NCI-H524 treated with DMSO at 0.1 percent for 48 hours (cell line): Measurements from ENCODE around the gene LRR1.
A peak's percentile ranks its signal among the peaks of the same experiment; 100 is the strongest.
"Not testable (repeated sequence)": the region's sequence is repeated elsewhere in the genome, so short reads cannot be mapped to it uniquely, and the experiment has no call there.

Experiments used
- DNase-seq: peaks from one replicate; lab custom pipeline; 2025; lab: John Stamatoyannopoulos, UW

The LRR1 gene, protein sequence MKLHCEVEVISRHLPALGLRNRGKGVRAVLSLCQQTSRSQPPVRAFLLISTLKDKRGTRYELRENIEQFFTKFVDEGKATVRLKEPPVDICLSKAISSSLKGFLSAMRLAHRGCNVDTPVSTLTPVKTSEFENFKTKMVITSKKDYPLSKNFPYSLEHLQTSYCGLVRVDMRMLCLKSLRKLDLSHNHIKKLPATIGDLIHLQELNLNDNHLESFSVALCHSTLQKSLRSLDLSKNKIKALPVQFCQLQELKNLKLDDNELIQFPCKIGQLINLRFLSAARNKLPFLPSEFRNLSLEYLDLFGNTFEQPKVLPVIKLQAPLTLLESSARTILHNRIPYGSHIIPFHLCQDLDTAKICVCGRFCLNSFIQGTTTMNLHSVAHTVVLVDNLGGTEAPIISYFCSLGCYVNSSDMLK

GRCh38 chr14:49598485-49599300, at the start of gene LRR1:
LRR1 (plus strand) TSS chr14:49598940; CDS start chr14:49599021, 81 bp downstream.
- peak; percentile 67 for DNase-seq

GRCh38 chr14:49549446-49549845, 49.3 kb upstream of the LRR1 start:
- no peak for DNase-seq

DNA sequence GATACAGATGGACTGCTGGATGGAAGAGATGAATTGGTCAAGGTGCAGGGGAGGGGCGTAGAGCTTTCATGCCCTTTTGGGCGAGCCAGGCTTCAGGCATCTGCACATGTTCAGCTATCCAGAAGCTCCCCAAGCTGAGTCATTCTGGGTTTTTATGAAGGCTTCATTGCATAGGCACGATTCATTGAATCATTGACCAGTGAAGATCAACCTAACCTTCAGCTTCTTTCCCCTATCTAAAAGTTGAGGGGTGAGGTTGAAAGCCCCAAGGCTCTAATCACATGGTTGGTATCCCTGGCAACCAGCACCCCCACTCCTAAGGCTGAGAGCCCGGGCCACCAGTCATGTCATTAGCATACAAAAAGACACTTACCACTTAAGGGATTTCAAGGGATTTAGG, 48.9 kb upstream of the LRR1 start:
- DNase-seq = peak; percentile 77

GRCh38 chr14:49550286-49551184, 48.2 kb upstream of the LRR1 start:
- peak; percentile 70 for DNase-seq

- no peak for DNase-seq
Measured at GRCh38 chr14:49551569-49551968, 47.2 kb upstream of the LRR1 start.

DNA sequence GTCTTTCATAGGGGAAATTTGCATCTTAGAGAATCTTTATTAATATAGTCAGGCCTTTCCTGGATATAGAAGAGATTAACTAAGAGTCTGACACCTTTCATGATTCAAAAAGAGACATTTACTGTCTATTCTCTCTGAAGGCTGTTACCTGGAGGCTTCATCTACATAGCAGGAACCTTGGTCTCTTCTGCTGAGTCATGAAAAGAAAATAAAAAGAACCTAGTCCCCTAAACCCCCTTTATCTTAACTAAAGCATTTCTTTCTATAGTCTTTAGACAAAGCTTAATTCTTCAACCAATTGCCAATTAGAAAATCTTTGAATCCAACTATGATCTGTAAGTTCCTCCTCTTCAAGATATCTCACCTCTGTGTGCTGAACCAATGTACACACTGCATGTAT, 45.6 kb upstream of the LRR1 start:
- DNase-seq = no peak

DNA sequence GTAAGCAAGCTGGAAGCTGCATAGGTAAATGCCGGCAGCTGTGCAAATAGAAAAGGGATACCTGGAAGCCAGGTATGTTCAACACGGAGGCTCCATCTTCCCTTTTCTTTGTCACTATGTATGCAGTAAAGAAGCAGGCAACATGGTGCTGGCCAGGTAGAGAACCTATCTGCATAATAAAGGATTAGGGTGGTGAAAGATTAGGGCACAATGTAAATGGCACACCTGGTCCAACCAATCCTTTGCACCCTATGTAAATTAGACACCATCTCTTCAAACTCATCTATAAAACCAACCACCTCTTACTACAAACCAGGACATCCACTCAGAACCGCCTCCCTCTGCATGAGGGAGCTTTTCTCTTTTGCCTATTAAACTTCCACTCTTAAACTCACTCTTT, 44.8 kb upstream of the LRR1 start:
- no peak for DNase-seq

DNA sequence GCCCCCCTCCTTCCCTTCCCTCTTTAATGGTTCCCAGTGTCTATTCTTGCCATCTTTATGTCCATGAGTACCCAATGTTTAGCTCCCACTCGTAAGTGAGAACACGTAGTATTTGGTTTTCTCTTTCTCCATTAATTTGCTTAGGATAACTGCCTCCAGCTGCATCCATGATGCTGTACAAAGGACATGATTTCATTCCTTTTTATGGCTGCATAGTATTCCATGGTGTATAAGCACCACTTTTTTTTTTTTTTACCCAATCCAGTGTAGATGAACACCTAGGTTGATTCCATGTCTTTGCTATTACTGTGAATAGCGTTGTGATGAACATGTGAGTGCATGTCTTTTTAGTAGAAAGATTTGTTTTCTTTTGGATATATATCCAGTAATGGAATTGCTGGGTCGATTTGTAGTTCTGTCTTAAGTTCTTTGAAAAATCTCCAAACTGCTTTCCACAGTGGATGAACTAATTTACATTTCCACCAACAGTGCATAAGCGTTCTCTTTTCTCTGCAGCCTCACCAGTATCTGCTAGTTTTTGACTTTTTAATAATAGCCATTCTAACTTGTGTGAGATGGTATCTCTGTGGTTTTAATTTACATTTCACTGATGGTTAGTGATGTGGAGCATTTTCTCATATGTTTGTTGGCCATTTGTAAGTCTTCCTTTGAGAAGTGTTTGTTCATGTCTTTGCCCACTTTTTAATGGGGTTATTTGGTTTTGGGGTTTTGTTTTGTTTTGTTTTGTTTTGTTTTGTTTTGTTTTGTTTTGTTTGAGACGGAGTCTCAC, 38.6 kb upstream of the LRR1 start:
- DNase-seq = no peak

DNA sequence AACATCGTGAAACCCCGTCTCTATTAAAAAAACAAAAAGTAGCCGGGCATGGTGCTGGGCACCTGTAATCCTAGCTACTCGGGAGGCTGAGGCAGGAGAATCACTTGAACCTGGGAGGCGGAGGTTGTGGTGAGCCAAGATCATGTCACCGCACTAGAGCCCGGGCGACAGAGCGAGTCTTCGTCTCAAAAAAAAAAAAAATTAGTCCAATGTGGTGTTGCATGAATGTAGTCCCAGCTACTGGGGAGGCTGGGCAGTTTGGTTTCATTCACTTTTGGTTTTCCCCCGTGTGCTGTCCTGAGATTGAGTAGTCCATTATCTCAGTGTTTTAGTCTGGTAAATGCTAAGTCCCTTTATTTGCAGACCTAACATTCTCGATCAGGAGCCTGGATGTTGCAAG, 32.0 kb upstream of the LRR1 start:
- DNase-seq = no peak

GRCh38 chr14:49569281-49569680, 29.5 kb upstream of the LRR1 start:
- no peak for DNase-seq

DNA sequence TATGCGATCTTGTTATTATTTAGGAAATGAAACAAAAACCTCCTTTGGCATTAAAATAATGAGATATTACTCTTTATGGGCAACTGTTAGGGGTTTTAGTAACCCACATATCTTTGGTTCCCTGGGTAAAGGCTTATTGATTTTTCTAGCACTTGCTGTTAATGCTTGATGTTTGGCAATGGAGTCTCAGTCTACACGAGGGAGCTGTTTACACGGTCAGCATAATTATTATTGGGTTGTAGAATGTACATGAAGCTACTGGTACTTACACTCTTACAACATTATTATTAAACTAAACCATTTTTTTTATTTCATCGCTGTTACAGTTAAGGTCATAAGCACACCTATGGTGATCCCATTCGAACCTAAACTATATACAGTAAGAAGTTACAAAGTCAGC, 24.7 kb upstream of the LRR1 start:
- DNase-seq = no peak

DNA sequence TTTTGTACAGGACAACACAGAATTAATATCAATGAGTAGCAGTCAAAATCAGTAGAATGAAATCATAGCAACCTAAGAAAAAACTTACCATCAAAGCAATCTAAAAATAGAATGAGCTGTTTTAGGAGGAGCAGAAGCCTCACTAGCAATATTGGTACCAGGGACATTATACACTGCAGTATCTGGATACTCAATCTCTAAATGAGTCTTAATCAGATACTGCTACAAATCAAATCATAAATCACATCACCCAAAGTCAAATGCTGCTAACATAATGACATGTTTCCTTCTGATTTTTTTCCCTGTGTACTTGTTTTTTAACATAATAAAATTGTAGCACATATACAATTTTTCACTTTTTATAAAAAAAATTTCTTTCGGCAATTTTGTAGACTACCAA, 20.6 kb upstream of the LRR1 start:
- no peak for DNase-seq

GRCh38 chr14:49579841-49580240, 18.9 kb upstream of the LRR1 start:
- DNase-seq = no peak

DNA sequence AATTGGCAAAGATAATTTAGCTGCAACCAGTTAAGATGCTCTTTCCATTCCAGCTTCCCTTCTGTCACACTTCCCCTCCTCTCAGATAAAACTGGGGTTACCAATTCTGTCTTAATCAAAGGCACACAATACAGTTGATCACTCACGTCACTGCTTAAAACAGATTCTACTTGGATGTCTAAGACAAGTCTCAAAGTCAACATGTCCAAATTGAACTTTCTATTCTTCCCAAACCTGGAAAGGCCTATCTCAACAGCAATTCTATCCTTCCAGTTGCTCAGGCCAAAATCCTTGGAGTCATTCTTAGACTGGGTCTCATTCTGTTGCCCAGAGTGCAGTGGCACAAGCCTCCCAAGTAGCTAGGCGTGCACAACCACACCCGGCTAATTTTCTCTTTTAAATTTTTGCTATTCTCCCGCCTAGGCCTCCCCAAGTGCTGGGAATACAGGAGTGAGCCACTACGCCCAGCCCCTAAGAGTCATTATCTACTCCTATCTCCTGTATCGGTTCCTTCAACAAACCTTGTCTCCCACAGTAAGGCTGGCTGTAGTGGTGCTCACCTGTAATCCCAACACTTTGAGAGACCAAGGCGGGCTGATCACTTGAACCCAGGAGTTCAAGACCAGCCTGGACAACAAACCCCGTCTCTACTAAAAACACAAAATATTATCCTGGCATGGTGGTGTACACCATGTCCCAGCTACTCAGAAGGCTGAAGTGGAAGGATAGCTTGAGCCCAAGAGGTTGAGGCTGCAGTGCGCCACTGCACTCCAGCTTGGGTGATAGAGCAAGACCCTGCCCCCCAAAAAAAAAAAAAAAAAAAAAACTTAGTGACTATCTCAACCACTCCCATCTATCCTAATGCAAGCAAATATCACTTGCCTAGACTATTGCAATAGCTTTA, 17.3 kb upstream of the LRR1 start:
- DNase-seq = no peak

- no peak for DNase-seq
Measured at GRCh38 chr14:49582113-49582977, 16.4 kb upstream of the LRR1 start.

- no peak for DNase-seq
Measured at GRCh38 chr14:49583629-49584028, 15.1 kb upstream of the LRR1 start.

DNA sequence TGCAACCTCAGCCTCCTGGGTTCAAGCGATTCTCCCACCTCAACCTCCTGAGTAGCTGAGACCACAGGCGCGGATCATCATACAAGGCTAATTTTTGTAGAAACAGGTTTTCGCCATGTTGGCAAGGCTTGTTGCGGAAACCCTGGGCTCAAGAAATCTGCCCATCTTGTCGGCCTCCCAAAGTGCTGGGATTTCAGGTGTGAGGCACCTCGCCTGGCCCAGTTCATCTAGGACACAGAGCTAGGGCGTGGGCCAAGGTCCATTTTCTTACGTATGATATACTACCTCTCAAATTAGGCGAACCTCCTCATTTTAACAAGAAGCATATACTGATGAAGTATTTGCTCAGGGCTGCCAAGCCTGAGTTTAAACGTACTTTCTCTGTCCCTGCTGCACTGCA, 14.7 kb upstream of the LRR1 start:
- DNase-seq = no peak

- DNase-seq = not testable (repeated sequence)
Measured at GRCh38 chr14:49584981-49585640, 13.6 kb upstream of the LRR1 start.
